ENCODE results near the gene MRPS6.

Gene MRPS6

DNA sequence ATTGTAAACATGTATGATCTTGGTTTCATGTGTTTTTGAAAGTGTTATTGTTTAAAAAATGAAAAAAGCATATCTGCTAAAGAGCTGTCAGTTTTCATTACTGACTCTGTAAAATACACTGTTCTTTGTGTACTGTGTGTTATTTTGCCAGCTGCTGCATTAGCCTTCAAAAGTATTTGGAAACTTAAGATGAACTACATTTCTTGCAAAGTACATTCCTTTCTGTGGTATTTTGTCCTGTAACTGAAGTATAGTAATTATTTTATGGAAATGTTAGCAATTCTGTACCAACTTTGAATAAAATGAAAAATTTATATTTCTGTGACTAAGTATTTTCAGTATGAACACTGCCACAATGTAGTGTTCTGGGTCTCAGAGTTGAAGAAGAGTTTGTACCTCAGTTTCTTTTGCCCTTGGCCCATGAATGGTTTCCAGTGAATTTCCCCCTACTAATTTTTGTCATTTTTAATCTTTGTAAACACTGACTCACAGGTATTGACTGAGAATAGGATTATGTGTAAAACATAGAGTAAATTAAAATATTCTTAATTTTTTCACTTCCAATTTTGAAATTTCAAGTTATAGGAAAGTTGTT, 32.7 kb downstream of the MRPS6 start:
- peaks cover 5% of the 10 kb centered on the region for H3K9me3 Mint-ChIP-seq
- H3K27me3 Mint-ChIP-seq: no peaks in the 10 kb centered on the region
- peaks cover 97% of the 10 kb centered on the region for H3K36me3 Mint-ChIP-seq (ENCODE audit: low read depth)
- H3K4me1 Mint-ChIP-seq (ENCODE audit: low read depth): peaks cover 93% of the 10 kb centered on the region
- DNase-seq: no peak
- peak overlapping the region; percentile 92 for H3K27ac Mint-ChIP-seq
- H3K4me3 Mint-ChIP-seq: no peak overlapping the region

DNA sequence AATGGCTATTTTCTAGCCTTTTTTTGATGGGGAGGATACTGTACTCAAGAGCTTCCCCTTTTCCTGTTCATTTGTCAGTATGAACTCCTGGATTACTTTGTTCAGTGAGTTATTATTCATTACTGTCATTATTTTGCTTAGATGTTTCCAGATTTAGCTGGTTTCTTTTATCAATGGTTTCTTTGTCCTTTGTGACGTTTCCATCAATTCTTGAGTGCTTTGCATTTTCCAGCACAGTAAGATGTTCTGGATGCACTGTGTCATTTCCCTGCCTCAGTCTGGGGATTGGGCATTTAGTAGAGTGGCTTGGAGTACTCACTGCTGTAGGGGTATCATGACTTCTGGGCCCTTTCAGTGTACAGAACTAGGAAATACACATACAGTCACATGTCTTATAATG, 34.2 kb downstream of the MRPS6 start:
- Mint-ChIP-seq H3K4me1 (ENCODE audit: low read depth) (peaks cover 93% of the 10 kb centered on the region), H3K36me3 (ENCODE audit: low read depth) (peaks cover 97% of the 10 kb centered on the region), H3K27me3 (no peaks in the 10 kb centered on the region), H3K4me3 (no peak overlapping the region), H3K27ac (peak overlapping the region; percentile 29), H3K9me3 (peaks cover 5% of the 10 kb centered on the region)
- no peak for DNase-seq

DNA sequence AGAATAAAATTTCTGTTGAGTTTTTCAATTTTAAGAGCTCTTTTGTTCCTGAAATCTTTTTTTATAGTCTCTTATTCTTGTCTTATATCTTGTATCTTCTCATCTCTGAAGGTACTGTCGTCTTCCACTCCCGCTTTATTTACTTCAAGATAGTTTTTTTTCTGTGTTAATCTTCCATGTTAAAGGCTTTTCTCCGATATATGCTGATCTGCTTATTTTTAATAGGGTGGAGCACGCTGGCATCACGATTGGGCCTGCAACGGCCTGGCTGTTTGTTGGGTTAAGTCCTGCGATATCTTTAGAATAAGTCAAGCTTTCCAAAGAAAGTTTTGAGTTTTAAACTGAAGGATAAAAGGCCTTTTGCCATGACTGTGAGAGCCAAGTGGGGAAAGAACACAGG, 35.7 kb downstream of the MRPS6 start:
- Mint-ChIP-seq H3K4me3 (no peak overlapping the region), H3K36me3 (ENCODE audit: low read depth) (peaks cover 95% of the 10 kb centered on the region), H3K4me1 (ENCODE audit: low read depth) (peaks cover 92% of the 10 kb centered on the region), H3K27ac (no peak overlapping the region), H3K9me3 (peaks cover 5% of the 10 kb centered on the region), H3K27me3 (no peaks in the 10 kb centered on the region)
- DNase-seq: no peak

DNA sequence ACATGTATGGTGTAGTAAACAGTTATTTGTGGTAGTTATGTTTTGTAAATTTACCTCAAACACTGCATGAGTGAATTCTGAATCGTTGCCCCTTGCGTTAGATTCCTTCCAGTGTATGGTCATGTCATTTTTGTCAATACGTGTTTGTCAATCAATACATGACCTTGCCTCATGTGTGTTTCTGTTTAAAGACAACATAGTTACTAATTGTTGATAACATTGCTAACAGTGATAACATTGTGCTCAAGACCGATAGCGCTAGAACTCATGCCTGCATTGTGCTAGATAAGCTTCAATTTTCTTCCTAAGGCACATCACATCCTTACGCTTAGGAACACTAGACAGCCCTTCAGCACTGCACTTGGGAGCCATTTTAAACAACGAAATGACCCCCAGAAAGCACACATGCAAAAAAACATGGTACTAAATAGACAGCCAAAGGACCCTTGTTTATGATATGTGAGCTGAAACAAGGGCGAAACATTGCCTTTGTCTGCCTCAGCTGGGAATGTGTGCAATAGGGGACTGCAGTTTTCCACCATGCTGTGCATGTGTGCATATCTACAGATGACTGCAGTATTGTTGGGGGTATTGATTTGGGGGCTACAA, 37.3 kb downstream of the MRPS6 start:
- H3K27ac Mint-ChIP-seq: no peak overlapping the region
- no peak overlapping the region for H3K4me3 Mint-ChIP-seq
- peaks cover 88% of the 10 kb centered on the region for H3K4me1 Mint-ChIP-seq (ENCODE audit: low read depth)
- peaks cover 93% of the 10 kb centered on the region for H3K36me3 Mint-ChIP-seq (ENCODE audit: low read depth)
- no peaks in the 10 kb centered on the region for H3K27me3 Mint-ChIP-seq
- DNase-seq: no peak
- H3K9me3 Mint-ChIP-seq: peaks cover 5% of the 10 kb centered on the region

DNA sequence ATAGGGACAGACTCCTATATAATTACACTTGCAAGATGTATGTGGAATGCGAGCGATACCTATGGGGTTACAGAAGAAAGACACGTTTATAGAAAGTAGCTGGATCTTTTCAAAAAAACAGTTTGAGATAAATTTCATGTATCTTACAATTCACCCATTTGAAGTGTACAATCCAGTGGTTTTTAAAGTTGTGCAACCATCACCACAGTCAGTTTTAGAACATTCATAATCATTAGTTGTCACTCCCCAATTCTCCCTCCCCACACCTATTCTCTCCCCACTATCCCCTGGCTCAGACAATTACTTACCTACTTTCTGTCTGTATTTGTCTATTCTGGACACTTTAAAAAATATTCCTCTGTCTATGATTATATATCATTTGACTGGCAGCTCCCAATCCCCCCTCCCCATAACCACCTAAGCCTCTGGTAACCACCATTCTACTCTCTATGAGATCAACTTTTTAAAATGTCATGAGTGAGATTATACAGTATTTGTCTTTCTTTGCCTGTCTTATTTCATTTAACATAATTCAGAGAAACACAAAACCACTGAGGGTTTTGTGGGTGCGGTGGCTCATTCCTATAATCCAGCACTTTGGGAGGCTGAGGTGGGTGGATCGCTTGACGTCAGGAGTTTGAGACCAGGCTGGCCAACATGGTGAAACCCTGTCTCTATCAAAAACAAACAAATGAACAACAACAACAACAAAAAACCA, 39.1 kb downstream of the MRPS6 start:
- peaks cover 92% of the 10 kb centered on the region for H3K36me3 Mint-ChIP-seq (ENCODE audit: low read depth)
- H3K27ac Mint-ChIP-seq: peak overlapping the region; percentile 28
- peaks cover 73% of the 10 kb centered on the region for H3K4me1 Mint-ChIP-seq (ENCODE audit: low read depth)
- H3K9me3 Mint-ChIP-seq: peaks cover 2% of the 10 kb centered on the region
- DNase-seq: no peak
- no peak overlapping the region for H3K4me3 Mint-ChIP-seq
- H3K27me3 Mint-ChIP-seq: no peaks in the 10 kb centered on the region

DNA sequence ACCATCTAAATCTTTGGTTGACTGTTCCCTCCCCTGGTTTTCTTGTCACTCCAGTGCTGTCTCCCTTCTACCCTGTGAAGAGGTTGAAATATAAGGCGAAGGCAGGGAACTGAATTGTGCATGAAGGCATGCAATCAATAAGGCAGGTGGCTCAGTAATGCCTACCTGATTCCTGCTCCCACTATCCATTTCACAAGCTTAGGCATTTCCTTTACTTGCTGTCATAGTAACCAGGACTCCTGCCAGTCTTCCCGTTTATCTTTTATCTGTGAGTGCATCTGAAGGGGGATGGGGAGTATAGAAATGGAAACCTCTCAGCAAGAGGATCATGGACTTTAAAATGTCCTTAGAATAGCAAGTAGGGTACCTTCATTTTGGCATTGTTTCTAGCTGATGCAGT, 40.5 kb downstream of the MRPS6 start:
- peaks cover 60% of the 10 kb centered on the region for H3K4me1 Mint-ChIP-seq (ENCODE audit: low read depth)
- peaks cover 86% of the 10 kb centered on the region for H3K36me3 Mint-ChIP-seq (ENCODE audit: low read depth)
- DNase-seq: no peak
- no peaks in the 10 kb centered on the region for H3K9me3 Mint-ChIP-seq
- no peak overlapping the region for H3K4me3 Mint-ChIP-seq
- no peaks in the 10 kb centered on the region for H3K27me3 Mint-ChIP-seq
- no peak overlapping the region for H3K27ac Mint-ChIP-seq

DNA sequence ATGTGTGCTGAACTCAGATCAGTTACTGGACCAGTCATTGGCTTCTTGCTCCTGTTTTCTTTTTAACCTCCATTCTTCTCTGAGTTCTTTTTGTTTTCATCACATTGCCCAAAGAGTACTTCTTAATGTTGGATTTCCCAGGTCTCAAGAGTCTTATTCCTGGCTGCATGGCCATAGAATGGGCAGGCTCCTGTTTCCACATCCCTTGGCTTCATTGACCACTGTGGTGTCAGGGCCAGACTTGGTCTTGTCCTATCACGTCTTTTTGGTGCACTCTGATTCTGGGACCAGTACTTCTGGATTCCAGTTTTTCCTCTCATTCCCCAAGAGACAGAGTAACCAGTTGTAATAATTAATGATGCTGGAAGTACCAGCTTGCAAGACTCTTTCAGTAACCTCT, 41.8 kb downstream of the MRPS6 start:
- Mint-ChIP-seq H3K4me1 (ENCODE audit: low read depth) (peaks cover 59% of the 10 kb centered on the region), H3K4me3 (no peak overlapping the region), H3K9me3 (no peaks in the 10 kb centered on the region), H3K27me3 (no peaks in the 10 kb centered on the region), H3K27ac (no peak overlapping the region), H3K36me3 (ENCODE audit: low read depth) (peaks cover 83% of the 10 kb centered on the region)
- no peak for DNase-seq

DNA sequence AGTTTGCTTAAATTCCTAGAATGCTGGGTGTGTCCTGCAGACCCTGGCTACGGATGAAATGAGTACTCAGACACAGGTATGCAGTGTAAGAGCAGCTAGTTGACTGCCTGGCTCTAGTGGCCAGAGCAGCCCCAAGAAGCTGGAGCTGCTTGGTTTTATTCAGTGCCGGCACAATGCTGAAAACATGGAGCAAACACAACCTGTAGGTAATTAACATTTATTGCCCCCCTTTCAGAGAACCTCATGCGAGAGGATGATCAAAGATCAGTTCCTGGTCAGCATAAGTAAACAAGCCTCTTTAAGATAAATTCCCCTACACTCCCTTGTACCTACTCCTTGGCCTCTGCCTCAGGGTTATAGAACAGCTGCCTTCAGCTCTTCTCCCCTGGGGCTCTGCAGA, 43.2 kb downstream of the MRPS6 start:
- Mint-ChIP-seq H3K4me1 (ENCODE audit: low read depth) (peaks cover 55% of the 10 kb centered on the region), H3K9me3 (no peaks in the 10 kb centered on the region)

DNA sequence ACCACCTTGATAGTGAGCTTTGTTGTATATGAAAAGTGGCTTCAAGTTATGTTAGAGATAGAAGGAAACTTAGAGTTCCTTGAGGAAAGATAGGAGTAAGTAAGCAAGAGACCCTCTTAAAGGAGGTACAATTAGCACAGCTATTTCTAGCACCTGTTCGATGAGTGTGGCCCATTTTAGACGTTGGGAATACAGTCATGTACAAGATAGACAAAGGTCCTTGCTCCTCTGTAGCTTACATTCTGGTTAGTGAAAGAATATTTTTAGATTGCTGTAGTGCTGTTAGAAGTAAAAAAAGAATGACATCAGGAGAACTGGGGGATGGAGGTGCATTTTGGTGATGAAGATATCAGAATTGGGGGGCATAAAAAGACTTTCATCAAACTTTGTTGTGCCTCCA, 47.5 kb downstream of the MRPS6 start:
- Mint-ChIP-seq H3K4me1 (ENCODE audit: low read depth) (peaks cover 53% of the 10 kb centered on the region), H3K27ac (no peak overlapping the region), H3K27me3 (no peaks in the 10 kb centered on the region), H3K4me3 (no peak overlapping the region), H3K9me3 (no peaks in the 10 kb centered on the region), H3K36me3 (ENCODE audit: low read depth) (peaks cover 79% of the 10 kb centered on the region)
- no peak for DNase-seq

More for the DNA sequence above, 43.2 kb downstream of the MRPS6 start:
- Mint-ChIP-seq H3K4me3 (no peak overlapping the region), H3K27ac (no peak overlapping the region), H3K27me3 (no peaks in the 10 kb centered on the region), H3K36me3 (ENCODE audit: low read depth) (peaks cover 81% of the 10 kb centered on the region)
- DNase-seq: no peak

DNA sequence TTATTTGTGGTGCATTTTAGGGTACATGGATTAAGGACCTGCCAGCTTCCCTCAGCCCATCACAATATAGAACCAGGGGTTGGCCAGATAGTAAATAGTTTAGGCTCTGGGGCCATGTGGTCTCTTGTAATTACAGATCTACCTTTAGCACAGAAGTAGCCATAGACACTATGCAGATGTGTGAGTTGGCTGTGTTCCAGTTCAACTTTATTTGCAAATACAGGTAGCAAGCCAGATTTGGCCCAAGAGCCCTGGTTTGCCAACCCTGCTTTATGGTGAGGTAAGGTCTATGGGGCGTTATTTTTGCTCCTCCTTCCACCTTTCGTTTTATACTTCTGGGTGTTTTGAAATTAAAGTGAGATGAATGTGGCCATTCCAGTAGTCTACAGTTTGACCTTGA, 48.7 kb downstream of the MRPS6 start:
- Mint-ChIP-seq H3K9me3 (no peaks in the 10 kb centered on the region), H3K36me3 (ENCODE audit: low read depth) (peaks cover 79% of the 10 kb centered on the region), H3K4me3 (no peak overlapping the region), H3K4me1 (ENCODE audit: low read depth) (peaks cover 64% of the 10 kb centered on the region), H3K27ac (no peak overlapping the region), H3K27me3 (no peaks in the 10 kb centered on the region)
- DNase-seq: no peak

DNA sequence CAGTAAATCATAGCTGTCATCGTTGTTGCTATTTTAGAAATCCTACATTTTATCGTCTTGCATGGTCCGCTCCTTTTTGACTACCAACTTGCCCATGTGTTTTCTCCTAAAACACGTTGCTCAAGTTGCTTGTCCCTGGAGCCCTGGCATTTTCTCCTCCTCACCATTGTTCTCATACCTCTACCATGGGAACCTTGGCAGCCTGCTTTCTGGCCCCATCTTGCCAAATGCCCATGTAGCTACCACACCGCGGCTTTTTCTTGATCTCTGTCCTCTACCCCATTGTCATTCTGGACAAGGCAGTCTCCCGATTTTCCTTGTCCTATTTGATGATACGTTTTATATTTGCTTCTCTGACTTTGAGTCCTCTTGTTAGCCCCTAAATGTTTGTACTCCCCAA, 50.2 kb downstream of the MRPS6 start:
- Mint-ChIP-seq H3K27ac (no peak overlapping the region), H3K4me1 (ENCODE audit: low read depth) (peaks cover 76% of the 10 kb centered on the region), H3K9me3 (no peaks in the 10 kb centered on the region), H3K27me3 (no peaks in the 10 kb centered on the region), H3K4me3 (no peak overlapping the region), H3K36me3 (ENCODE audit: low read depth) (peaks cover 83% of the 10 kb centered on the region)
- DNase-seq: no peak

DNA sequence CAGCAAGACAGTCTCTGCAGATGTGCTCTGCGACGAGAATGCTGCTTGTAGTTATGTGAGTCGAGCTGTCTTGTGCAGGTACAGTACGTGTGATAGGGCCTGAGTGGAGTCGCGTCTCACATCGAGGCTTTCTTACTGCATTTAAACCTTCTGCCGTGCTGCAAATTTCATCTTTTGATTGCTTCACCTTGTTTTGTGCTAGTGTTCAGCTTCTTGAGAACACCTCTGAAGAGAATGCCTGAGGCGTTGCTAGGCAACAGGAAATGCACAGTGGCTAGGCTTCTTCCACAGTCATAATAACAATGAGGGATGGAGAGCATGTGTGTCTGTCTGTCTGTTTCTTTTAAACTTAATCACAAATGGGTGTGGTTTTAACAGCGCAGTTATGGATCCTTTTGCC, 52.9 kb downstream of the MRPS6 start:
- DNase-seq: no peak
- Mint-ChIP-seq H3K9me3 (no peaks in the 10 kb centered on the region), H3K27me3 (no peaks in the 10 kb centered on the region), H3K36me3 (ENCODE audit: low read depth) (peaks cover 87% of the 10 kb centered on the region), H3K4me1 (ENCODE audit: low read depth) (peaks cover 88% of the 10 kb centered on the region), H3K4me3 (no peak overlapping the region), H3K27ac (peak overlapping the region; percentile 48)

DNA sequence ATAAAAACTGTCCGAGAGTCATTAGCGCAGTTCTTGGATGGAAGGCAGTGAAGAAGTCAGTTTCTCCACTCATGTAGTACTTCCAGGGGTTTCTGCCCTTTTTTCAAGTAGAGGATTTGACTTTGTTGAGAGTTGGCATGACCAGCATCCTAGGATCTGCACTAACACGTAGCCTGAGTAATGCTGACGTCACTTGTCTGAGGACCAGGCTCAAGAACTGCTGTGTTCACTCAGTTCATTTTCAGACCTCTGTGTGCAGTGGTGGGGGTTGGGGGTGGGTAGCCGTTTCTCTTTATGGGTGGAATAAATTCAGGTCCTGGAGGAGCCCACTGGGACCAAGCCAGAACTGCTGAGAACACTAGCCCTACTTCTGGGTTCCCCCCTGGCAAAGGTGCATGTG, 53.3 kb downstream of the MRPS6 start:
- DNase-seq: no peak
- peak overlapping the region; percentile 48 for H3K27ac Mint-ChIP-seq
- H3K36me3 Mint-ChIP-seq (ENCODE audit: low read depth): peaks cover 87% of the 10 kb centered on the region
- H3K9me3 Mint-ChIP-seq: no peaks in the 10 kb centered on the region
- no peaks in the 10 kb centered on the region for H3K27me3 Mint-ChIP-seq
- H3K4me1 Mint-ChIP-seq (ENCODE audit: low read depth): peaks cover 88% of the 10 kb centered on the region
- H3K4me3 Mint-ChIP-seq: no peak overlapping the region

DNA sequence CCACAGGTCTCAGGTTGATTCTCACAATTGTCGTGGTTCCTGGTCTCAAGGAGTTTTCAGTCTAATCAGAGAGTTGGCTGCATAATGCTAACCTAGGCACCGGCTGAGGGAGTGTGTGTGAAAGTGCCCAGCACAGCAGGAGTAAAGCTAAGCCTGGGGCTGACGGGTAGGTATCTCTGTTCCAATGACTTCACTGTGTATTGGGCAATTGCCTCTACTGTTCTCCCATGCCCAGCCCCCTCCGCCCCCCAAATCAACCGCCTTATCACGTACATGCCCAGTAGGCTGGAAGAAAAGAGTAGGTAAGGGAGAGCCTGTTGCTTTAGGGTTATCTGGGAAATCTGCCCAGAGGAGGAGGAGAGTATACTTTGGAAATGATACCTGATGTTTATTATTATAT, 54.7 kb downstream of the MRPS6 start:
- H3K4me1 Mint-ChIP-seq (ENCODE audit: low read depth): peaks cover 95% of the 10 kb centered on the region
- peaks cover 92% of the 10 kb centered on the region for H3K36me3 Mint-ChIP-seq (ENCODE audit: low read depth)
- H3K27ac Mint-ChIP-seq: peak overlapping the region; percentile 76
- H3K27me3 Mint-ChIP-seq: no peaks in the 10 kb centered on the region
- H3K4me3 Mint-ChIP-seq: no peak overlapping the region
- DNase-seq: no peak
- H3K9me3 Mint-ChIP-seq: no peaks in the 10 kb centered on the region

DNA sequence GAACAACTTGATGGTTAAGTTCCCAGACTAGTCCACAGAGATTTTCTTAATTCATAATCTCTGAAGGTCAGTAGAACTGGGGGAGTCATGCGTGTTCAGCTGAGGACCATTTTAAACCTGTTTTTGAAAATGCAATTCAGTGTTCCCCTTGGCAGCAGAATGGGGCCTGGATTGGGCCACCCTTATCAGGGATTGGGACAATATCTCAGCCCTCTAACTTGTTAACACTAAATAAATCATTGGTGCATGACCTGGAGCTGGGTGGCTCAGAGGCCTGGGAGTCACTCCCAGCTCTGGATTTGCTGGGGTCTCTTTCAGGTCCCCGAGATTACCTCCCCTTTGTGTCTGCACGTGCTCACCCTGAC, 55.3 kb downstream of the MRPS6 start:
- Mint-ChIP-seq H3K36me3 (ENCODE audit: low read depth) (peaks cover 92% of the 10 kb centered on the region), H3K27me3 (no peaks in the 10 kb centered on the region), H3K4me3 (peak overlapping the region; percentile 70), H3K9me3 (peaks cover 3% of the 10 kb centered on the region), H3K4me1 (ENCODE audit: low read depth) (peaks cover 97% of the 10 kb centered on the region), H3K27ac (peak overlapping the region; percentile 97)
- no peak for DNase-seq

All from activated T-cell treated with anti-CD3 and anti-CD28 coated beads, Interleukin-2, amount 50 U/mL, for 24 hours (primary cell).